K562 (cell line): Measurements from ENCODE around the gene CDCP1. TPM values are rescaled to one million over a fixed set of nuclear protein-coding genes. Genes with fewer than 3 reads are reported as not detected.

Experiments used
- ATAC-seq: fragments of 200-7000 bp; cut with Tn5 transposase; 3 replicates; pipeline ENCODE4 v1.9.1; 2020; ENCODE audit warnings: moderate library complexity
- BruUV-seq: library from RNA; stranded (reverse); fragments of 400-500 nt; replicated peaks from 2 replicates; lab custom pipeline; 2021; lab: Mats Ljungman, UMichigan
- CTCF ChIA-PET: fragments of 300-600 bp; formaldehyde crosslinking; extraction: SDS; loops from one replicate; lab custom pipeline; 2021; ENCODE audit warnings: low intra/inter-chr PET ratio; lab: Yijun Ruan, JAX
- POLR2A ChIA-PET: fragments of 300-600, 350-650 bp; sonication (Branson Sonifier 250); formaldehyde crosslinking; extraction: SDS; loops from one replicate; lab custom pipeline; 2021; ENCODE audit warnings: antibody characterized with exemption, inconsistent platforms; lab: Yijun Ruan, JAX
- DNase-seq, 4 experiments: peaks; one replicate each; pipeline versions ENCODE4 v3.0.0 to v3.0.0-alpha.2; 2011 to 2018; ENCODE audit warnings: low spot score in 3 of 4, mixed read lengths in 3 of 4; ENCODE audit errors: extremely low read depth in 1 of 4
- FAIRE-seq: peaks from 2 replicates; lab custom pipeline; 2011; peaks lifted over from hg19 to GRCh38; lab: Jason Lieb, UNC
- H2AFZ ChIP-seq: 2 replicates; pipeline ENCODE4 v1.6.0; 2011; ENCODE audit warnings: low read depth, low read length, control low read depth, inconsistent platforms
- H3K27ac ChIP-seq: fragments of 200-600 bp; 3 replicates; pipeline ENCODE4 v1.8.0; 2011; ENCODE audit warnings: low read depth, mild to moderate bottlenecking, control low read depth, inconsistent platforms, low read length, moderate library complexity, mixed read lengths; ENCODE audit errors: extremely low read depth
- H3K27me3 ChIP-seq, 2 experiments: fragments of 300-600 bp in 1 of 2; 2 replicates in 1 of 2; 3 replicates in 1 of 2; pipeline versions ENCODE4 v1.6.0 to v1.8.0; 2011; ENCODE audit warnings: inconsistent platforms in 2 of 2, low read length in 2 of 2, mild to moderate bottlenecking in 1 of 2, mixed read lengths in 1 of 2, moderate library complexity in 1 of 2; ENCODE audit not compliant: control insufficient read depth in 2 of 2, insufficient read depth in 2 of 2
- H3K36me3 ChIP-seq: fragments of 300-600 bp; 3 replicates; pipeline ENCODE4 v1.8.0; 2011; ENCODE audit warnings: mild to moderate bottlenecking, low read length, inconsistent platforms; ENCODE audit not compliant: control insufficient read depth, insufficient read depth
- H3K4me1 ChIP-seq, 2 experiments: fragments of 200-600 bp in 1 of 2; replicated peaks in 1 of 2; 2 replicates in 1 of 2; 3 replicates in 1 of 2; pipeline versions ENCODE4 v1.5.1 to v1.8.0; 2011; ENCODE audit warnings: inconsistent platforms in 2 of 2, low read length in 2 of 2, mild to moderate bottlenecking in 1 of 2, mixed read lengths in 1 of 2, moderate library complexity in 1 of 2; ENCODE audit not compliant: control insufficient read depth in 2 of 2, insufficient read depth in 2 of 2
- H3K4me2 ChIP-seq: 2 replicates; pipeline ENCODE4 v1.6.1; 2011; ENCODE audit warnings: low read length, control low read depth, inconsistent platforms, mixed read lengths; ENCODE audit not compliant: insufficient read depth
- H3K4me3 ChIP-seq: fragments of 200-600 bp; sonication (generic), shearing (Covaris generic); 2 replicates; pipeline ENCODE4 v1.5.1; 2016; ENCODE audit warnings: control low read depth, inconsistent platforms
- H3K79me2 ChIP-seq: fragments of 200-600 bp; 3 replicates; pipeline ENCODE4 v1.8.0; 2011; ENCODE audit warnings: low read length, inconsistent platforms; ENCODE audit not compliant: control insufficient read depth, insufficient read depth
- H3K9ac ChIP-seq, 2 experiments: 2 replicates each; pipeline versions ENCODE4 v1.6.0 to v1.6.1; 2011; ENCODE audit warnings: low read depth in 2 of 2, low read length in 2 of 2, control low read depth in 1 of 2, inconsistent platforms in 1 of 2, mild to moderate bottlenecking in 1 of 2, mixed read lengths in 1 of 2; ENCODE audit not compliant: insufficient read depth in 1 of 2
- H3K9me1 ChIP-seq: one replicate; pipeline ENCODE4 v1.6.0; 2011; ENCODE audit warnings: inconsistent platforms, mild to moderate bottlenecking, low read length, moderate library complexity; ENCODE audit not compliant: control insufficient read depth, insufficient read depth
- H3K9me3 ChIP-seq: replicated peaks from 2 replicates; pipeline ENCODE4 v1.5.1; 2011; ENCODE audit warnings: low read depth, low read length, inconsistent platforms; ENCODE audit not compliant: control insufficient read depth, insufficient read depth
- H4K20me1 ChIP-seq: replicated peaks from 2 replicates; pipeline ENCODE4 v1.6.1; 2011; ENCODE audit warnings: low read length, inconsistent platforms, mixed read lengths; ENCODE audit not compliant: control insufficient read depth, insufficient read depth
- CREBBP ChIP-seq: IDR thresholded peaks from one replicate; pipeline ENCODE4 v1.6.1; 2012; ENCODE audit warnings: low read depth, mild to moderate bottlenecking, control low read depth, inconsistent platforms, low read length
- HDAC8 ChIP-seq: fragments of 450-650 bp; IDR thresholded peaks from 2 replicates; pipeline ENCODE4 v1.6.1; 2016; ENCODE audit warnings: mild to moderate bottlenecking, missing genetic modification characterization, moderate library complexity, missing compliant biosample characterization
- RBFOX2 ChIP-seq: fragments of 200-400 bp; formaldehyde crosslinking; IDR thresholded peaks from 2 replicates; pipeline ENCODE4 v1.6.1; 2017; ENCODE audit warnings: low read depth, mild to moderate bottlenecking, low read length, moderate library complexity
- RBM34 ChIP-seq: fragments of 200-400 bp; formaldehyde crosslinking; IDR thresholded peaks from 2 replicates; pipeline ENCODE4 v1.6.1; 2018; ENCODE audit warnings: low read length, borderline replicate concordance; ENCODE audit not compliant: insufficient read depth
- RFX7 ChIP-seq: fragments of 250-450 bp; sonication (Bioruptor Pico); IDR thresholded peaks from 2 replicates; pipeline ENCODE4 v1.5.1; 2021; ENCODE audit warnings: mild to moderate bottlenecking
- SIN3B ChIP-seq: fragments of 450-650 bp; IDR thresholded peaks from 2 replicates; pipeline ENCODE4 v1.6.1; 2017; ENCODE audit warnings: low read depth, mild to moderate bottlenecking, moderate library complexity
- ZNF696 ChIP-seq: fragments of 250-450 bp; sonication (Bioruptor Pico); conservative IDR thresholded peaks from 2 replicates; pipeline ENCODE4 v1.4.0; 2020; ENCODE audit warnings: mild to moderate bottlenecking, moderate library complexity
- ZSCAN32 ChIP-seq: fragments of 450-650 bp; formaldehyde crosslinking; IDR thresholded peaks from 2 replicates; pipeline ENCODE4 v1.4.0; 2020; ENCODE audit warnings: mild to moderate bottlenecking, moderate library complexity
- WGBS: fragments of 100-300 bp; shearing (Covaris generic); methylation state at CpG from one replicate; pipeline ENCODE4 v1.1.6; 2016; ENCODE audit warnings: low coverage, mixed read lengths; ENCODE audit not compliant: insufficient coverage; ENCODE audit errors: missing lambda C conversion rate; 5-methylcytosine and 5-hydroxymethylcytosine counted together
- in situ Hi-C: fragments of 300-500 bp; cut with MboI; formaldehyde crosslinking; loops from 4 replicates; pipeline ENCODE4 v1.15.0; 2018; ENCODE audit warnings: inconsistent platforms, mixed read lengths
- intact Hi-C: fragments of 100-400 bp; cut with micrococcal nuclease; formaldehyde crosslinking; loops from 2 replicates; pipeline ENCODE4 v1.14.2; 2022
- polyA plus RNA-seq, 8 experiments: library from polyadenylated mRNA; depleted of rRNA in 4 of 8; stranded (reverse) in 5 of 8; unstranded in 3 of 8; fragments of >200 nt; fragmentation: Nextera tagmentation in 2 of 8; fragmentation: Illumina TruSeq in 1 of 8; extraction: Ambion mirVana in 2 of 8; extraction: Trizol in 1 of 8; gene quantifications; 2 replicates each; pipeline versions ENCODE4 v1.2.1 to v1.2.3, GENCODE V29; 2011 to 2014; ENCODE audit warnings: inconsistent platforms in 1 of 8, missing spikeins in 1 of 8
- total RNA-seq, 7 experiments: library from RNA; depleted of rRNA in 6 of 7; stranded (reverse); fragments of >200 nt in 6 of 7; fragmentation: Illumina TruSeq in 2 of 7; extraction: Trizol in 2 of 7; gene quantifications; 2 replicates each; pipeline versions ENCODE4 v1.2.1 to v1.2.3, GENCODE V29; 2011 to 2021; ENCODE audit warnings: low replicate concordance in 1 of 7
- TF ChIP-seq, protein P1 (sequence below): sonication (generic); formaldehyde crosslinking; IDR thresholded peaks from 2 replicates; pipeline ENCODE4 v1.8.0; 2022; ENCODE audit warnings: missing genetic modification reagents, mild to moderate bottlenecking, borderline replicate concordance
- TF ChIP-seq, protein P2 (sequence below): sonication (generic); formaldehyde crosslinking; IDR thresholded peaks from 2 replicates; pipeline ENCODE4 v1.8.1; 2022; ENCODE audit warnings: missing genetic modification reagents
- TF ChIP-seq, protein P3 (sequence below): fragments of 450-650 bp; IDR thresholded peaks from 2 replicates; pipeline ENCODE4 v1.6.1; 2017; ENCODE audit warnings: antibody characterized with exemption, mild to moderate bottlenecking
- TF ChIP-seq, protein P4 (sequence below), 2 experiments: fragments of 200-800 bp in 1 of 2; sonication (Bioruptor generic) in 1 of 2; sonication (generic) in 1 of 2; formaldehyde crosslinking in 1 of 2; IDR thresholded peaks in 1 of 2; conservative IDR thresholded peaks in 1 of 2; 2 replicates each; pipeline versions ENCODE4 v1.5.0 to v1.6.1; 2016 to 2020; ENCODE audit warnings: missing compliant biosample characterization in 1 of 2, missing genetic modification characterization in 1 of 2, missing genetic modification reagents in 1 of 2

Gene CDCP1
- total and polyA plus RNA-seq, 9 of the 15 experiments (the other 6 are each of a cell fraction or from before 2014, with no cell fraction given), result 3.9 to 16.4 (median 5.2) TPM

DNA sequence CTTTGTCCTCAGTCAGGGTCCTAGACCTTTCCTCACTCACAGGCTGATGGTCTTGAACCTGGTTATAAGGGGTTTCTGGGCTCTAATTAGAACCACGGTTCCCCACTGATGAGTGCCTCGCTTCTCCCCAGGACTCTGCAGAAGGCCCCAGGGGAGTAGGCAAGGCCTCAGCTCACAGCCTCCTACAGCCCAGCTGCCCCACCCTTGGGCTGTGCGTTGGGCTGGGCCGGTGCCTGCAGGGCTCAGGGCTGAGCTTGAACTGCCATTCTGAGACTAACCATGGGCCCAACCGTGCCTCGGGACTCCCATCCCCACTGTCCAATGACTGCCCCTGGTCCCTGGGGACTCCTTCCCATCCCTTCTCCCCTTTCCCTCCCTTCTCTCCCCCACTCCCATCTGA, 94.5 kb downstream of the CDCP1 start:
- ChIA-PET CTCF (no interaction called here), POLR2A (interaction anchor here (0.6 to 6.1 kb wide), 2 partner anchors 9 to 11 kb away, joined by 3 to 32 read pairs; no protein-coding TSS in a partner anchor)
- no peaks in the 10 kb centered on the region for H3K79me2 ChIP-seq
- in situ Hi-C loops (no loop called here), intact Hi-C loops (no loop called here)
- no peak overlapping the region for H3K4me2 ChIP-seq
- H3K36me3 ChIP-seq, result no peaks in the 10 kb centered on the region
- WGBS, result 51% methylated on average over 6 of the region's 6 CpGs
- H2AFZ ChIP-seq, result 0 out of 2 replicates have a peak overlapping the region, but pooled peaks have one; percentile 29
- FAIRE-seq, result no peak
- BruUV-seq, result no TSS peak
- no peaks in the 10 kb centered on the region for H3K9me3 ChIP-seq
- H3K27ac ChIP-seq, result no peak overlapping the region
- no peak overlapping the region for H3K4me3 ChIP-seq
- peak overlapping the region in 1 of 2 experiments; percentile 49; a peak in 2 of 4 replicates for H3K9ac ChIP-seq
- peaks cover 13 to 47% of the 10 kb centered on the region in 2 experiments for H3K4me1 ChIP-seq
- peak; percentile 59 for ATAC-seq
- no peaks in the 10 kb centered on the region for H4K20me1 ChIP-seq
- no peaks in the 10 kb centered on the region for H3K9me1 ChIP-seq
- no peak for DNase-seq
- no peaks in the 10 kb centered on the region for H3K27me3 ChIP-seq
- TF ChIP-seq RBFOX2 (peak; percentile 35; the same call in 1 of the 2 replicates), CREBBP (no peak), SIN3B (no peak), HDAC8 (tag) (0 out of 2 replicates have a peak, but pooled peaks have one; percentile 28), ZSCAN32 (no peak), RBM34 (no peak), ZNF696 (CRISPR knock-in tag) (no peak), RFX7 (no peak)
- TF ChIP-seq, protein P1, sequence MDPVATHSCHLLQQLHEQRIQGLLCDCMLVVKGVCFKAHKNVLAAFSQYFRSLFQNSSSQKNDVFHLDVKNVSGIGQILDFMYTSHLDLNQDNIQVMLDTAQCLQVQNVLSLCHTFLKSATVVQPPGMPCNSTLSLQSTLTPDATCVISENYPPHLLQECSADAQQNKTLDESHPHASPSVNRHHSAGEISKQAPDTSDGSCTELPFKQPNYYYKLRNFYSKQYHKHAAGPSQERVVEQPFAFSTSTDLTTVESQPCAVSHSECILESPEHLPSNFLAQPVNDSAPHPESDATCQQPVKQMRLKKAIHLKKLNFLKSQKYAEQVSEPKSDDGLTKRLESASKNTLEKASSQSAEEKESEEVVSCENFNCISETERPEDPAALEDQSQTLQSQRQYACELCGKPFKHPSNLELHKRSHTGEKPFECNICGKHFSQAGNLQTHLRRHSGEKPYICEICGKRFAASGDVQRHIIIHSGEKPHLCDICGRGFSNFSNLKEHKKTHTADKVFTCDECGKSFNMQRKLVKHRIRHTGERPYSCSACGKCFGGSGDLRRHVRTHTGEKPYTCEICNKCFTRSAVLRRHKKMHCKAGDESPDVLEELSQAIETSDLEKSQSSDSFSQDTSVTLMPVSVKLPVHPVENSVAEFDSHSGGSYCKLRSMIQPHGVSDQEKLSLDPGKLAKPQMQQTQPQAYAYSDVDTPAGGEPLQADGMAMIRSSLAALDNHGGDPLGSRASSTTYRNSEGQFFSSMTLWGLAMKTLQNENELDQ, result no peak
- TF ChIP-seq, protein P2, sequence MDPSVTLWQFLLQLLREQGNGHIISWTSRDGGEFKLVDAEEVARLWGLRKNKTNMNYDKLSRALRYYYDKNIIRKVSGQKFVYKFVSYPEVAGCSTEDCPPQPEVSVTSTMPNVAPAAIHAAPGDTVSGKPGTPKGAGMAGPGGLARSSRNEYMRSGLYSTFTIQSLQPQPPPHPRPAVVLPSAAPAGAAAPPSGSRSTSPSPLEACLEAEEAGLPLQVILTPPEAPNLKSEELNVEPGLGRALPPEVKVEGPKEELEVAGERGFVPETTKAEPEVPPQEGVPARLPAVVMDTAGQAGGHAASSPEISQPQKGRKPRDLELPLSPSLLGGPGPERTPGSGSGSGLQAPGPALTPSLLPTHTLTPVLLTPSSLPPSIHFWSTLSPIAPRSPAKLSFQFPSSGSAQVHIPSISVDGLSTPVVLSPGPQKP, result no peak
- TF ChIP-seq, protein P3, sequence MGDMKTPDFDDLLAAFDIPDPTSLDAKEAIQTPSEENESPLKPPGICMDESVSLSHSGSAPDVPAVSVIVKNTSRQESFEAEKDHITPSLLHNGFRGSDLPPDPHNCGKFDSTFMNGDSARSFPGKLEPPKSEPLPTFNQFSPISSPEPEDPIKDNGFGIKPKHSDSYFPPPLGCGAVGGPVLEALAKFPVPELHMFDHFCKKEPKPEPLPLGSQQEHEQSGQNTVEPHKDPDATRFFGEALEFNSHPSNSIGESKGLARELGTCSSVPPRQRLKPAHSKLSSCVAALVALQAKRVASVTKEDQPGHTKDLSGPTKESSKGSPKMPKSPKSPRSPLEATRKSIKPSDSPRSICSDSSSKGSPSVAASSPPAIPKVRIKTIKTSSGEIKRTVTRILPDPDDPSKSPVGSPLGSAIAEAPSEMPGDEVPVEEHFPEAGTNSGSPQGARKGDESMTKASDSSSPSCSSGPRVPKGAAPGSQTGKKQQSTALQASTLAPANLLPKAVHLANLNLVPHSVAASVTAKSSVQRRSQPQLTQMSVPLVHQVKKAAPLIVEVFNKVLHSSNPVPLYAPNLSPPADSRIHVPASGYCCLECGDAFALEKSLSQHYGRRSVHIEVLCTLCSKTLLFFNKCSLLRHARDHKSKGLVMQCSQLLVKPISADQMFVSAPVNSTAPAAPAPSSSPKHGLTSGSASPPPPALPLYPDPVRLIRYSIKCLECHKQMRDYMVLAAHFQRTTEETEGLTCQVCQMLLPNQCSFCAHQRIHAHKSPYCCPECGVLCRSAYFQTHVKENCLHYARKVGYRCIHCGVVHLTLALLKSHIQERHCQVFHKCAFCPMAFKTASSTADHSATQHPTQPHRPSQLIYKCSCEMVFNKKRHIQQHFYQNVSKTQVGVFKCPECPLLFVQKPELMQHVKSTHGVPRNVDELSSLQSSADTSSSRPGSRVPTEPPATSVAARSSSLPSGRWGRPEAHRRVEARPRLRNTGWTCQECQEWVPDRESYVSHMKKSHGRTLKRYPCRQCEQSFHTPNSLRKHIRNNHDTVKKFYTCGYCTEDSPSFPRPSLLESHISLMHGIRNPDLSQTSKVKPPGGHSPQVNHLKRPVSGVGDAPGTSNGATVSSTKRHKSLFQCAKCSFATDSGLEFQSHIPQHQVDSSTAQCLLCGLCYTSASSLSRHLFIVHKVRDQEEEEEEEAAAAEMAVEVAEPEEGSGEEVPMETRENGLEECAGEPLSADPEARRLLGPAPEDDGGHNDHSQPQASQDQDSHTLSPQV, result peak; percentile 52
- TF ChIP-seq, protein P4, sequence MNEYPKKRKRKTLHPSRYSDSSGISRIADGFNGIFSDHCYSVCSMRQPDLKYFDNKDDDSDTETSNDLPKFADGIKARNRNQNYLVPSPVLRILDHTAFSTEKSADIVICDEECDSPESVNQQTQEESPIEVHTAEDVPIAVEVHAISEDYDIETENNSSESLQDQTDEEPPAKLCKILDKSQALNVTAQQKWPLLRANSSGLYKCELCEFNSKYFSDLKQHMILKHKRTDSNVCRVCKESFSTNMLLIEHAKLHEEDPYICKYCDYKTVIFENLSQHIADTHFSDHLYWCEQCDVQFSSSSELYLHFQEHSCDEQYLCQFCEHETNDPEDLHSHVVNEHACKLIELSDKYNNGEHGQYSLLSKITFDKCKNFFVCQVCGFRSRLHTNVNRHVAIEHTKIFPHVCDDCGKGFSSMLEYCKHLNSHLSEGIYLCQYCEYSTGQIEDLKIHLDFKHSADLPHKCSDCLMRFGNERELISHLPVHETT (CRISPR knock-in tag; conservative IDR thresholded peaks at IDR 0.05 in 1 of 2, IDR thresholded peaks at IDR 0.05 in 1 of 2), result no peak
